ENCODE data around the gene HELZ. TPM values are rescaled to one million over a fixed set of nuclear protein-coding genes. Genes with fewer than 3 reads are reported as not detected.

Gene HELZ
- total and polyA plus RNA-seq, 2 of the 8 experiments (the other 6 are each of a cell fraction or from before 2014, with no cell fraction given) = 10.0 to 48.7 TPM

DNA sequence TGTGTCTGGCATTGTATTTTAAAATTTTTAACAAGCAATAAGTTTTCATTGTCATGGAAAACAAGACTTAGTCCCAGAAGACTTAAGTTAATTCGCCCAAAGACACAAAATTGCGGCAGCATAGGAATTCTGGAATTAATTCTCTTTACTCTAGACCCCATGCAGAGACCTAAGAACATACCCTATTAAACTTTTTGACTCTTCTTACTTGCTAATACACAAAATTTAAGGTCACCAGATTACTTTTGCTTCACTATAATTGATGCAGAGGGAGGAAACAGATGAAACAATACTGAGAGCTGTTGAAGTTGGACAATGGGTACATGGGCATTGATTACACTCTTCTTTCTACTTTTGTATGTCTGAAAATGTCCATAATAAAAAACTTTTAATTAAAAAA lies 12.6 kb downstream of the HELZ start (continued):
- TF ChIP-seq, protein P1, sequence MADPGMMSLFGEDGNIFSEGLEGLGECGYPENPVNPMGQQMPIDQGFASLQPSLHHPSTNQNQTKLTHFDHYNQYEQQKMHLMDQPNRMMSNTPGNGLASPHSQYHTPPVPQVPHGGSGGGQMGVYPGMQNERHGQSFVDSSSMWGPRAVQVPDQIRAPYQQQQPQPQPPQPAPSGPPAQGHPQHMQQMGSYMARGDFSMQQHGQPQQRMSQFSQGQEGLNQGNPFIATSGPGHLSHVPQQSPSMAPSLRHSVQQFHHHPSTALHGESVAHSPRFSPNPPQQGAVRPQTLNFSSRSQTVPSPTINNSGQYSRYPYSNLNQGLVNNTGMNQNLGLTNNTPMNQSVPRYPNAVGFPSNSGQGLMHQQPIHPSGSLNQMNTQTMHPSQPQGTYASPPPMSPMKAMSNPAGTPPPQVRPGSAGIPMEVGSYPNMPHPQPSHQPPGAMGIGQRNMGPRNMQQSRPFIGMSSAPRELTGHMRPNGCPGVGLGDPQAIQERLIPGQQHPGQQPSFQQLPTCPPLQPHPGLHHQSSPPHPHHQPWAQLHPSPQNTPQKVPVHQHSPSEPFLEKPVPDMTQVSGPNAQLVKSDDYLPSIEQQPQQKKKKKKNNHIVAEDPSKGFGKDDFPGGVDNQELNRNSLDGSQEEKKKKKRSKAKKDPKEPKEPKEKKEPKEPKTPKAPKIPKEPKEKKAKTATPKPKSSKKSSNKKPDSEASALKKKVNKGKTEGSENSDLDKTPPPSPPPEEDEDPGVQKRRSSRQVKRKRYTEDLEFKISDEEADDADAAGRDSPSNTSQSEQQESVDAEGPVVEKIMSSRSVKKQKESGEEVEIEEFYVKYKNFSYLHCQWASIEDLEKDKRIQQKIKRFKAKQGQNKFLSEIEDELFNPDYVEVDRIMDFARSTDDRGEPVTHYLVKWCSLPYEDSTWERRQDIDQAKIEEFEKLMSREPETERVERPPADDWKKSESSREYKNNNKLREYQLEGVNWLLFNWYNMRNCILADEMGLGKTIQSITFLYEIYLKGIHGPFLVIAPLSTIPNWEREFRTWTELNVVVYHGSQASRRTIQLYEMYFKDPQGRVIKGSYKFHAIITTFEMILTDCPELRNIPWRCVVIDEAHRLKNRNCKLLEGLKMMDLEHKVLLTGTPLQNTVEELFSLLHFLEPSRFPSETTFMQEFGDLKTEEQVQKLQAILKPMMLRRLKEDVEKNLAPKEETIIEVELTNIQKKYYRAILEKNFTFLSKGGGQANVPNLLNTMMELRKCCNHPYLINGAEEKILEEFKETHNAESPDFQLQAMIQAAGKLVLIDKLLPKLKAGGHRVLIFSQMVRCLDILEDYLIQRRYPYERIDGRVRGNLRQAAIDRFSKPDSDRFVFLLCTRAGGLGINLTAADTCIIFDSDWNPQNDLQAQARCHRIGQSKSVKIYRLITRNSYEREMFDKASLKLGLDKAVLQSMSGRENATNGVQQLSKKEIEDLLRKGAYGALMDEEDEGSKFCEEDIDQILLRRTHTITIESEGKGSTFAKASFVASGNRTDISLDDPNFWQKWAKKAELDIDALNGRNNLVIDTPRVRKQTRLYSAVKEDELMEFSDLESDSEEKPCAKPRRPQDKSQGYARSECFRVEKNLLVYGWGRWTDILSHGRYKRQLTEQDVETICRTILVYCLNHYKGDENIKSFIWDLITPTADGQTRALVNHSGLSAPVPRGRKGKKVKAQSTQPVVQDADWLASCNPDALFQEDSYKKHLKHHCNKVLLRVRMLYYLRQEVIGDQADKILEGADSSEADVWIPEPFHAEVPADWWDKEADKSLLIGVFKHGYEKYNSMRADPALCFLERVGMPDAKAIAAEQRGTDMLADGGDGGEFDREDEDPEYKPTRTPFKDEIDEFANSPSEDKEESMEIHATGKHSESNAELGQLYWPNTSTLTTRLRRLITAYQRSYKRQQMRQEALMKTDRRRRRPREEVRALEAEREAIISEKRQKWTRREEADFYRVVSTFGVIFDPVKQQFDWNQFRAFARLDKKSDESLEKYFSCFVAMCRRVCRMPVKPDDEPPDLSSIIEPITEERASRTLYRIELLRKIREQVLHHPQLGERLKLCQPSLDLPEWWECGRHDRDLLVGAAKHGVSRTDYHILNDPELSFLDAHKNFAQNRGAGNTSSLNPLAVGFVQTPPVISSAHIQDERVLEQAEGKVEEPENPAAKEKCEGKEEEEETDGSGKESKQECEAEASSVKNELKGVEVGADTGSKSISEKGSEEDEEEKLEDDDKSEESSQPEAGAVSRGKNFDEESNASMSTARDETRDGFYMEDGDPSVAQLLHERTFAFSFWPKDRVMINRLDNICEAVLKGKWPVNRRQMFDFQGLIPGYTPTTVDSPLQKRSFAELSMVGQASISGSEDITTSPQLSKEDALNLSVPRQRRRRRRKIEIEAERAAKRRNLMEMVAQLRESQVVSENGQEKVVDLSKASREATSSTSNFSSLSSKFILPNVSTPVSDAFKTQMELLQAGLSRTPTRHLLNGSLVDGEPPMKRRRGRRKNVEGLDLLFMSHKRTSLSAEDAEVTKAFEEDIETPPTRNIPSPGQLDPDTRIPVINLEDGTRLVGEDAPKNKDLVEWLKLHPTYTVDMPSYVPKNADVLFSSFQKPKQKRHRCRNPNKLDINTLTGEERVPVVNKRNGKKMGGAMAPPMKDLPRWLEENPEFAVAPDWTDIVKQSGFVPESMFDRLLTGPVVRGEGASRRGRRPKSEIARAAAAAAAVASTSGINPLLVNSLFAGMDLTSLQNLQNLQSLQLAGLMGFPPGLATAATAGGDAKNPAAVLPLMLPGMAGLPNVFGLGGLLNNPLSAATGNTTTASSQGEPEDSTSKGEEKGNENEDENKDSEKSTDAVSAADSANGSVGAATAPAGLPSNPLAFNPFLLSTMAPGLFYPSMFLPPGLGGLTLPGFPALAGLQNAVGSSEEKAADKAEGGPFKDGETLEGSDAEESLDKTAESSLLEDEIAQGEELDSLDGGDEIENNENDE (IDR thresholded peaks at IDR 0.05; ENCODE audit: insufficient replicate concordance, low read length) = no peak
- TF ChIP-seq POLR2AphosphoS5 (IDR thresholded peaks at IDR 0.05; ENCODE audit: low read depth, low read length) (no peak), TAF1 (IDR thresholded peaks at IDR 0.05; ENCODE audit: low read depth, low read length) (no peak), HDAC6 (IDR thresholded peaks at IDR 0.05; ENCODE audit: low read depth, low read length) (no peak), KDM4A (IDR thresholded peaks at IDR 0.05; ENCODE audit: low read depth, low read length, severe bottlenecking) (no peak), CTBP2 (IDR thresholded peaks at IDR 0.05; ENCODE audit: borderline replicate concordance, insufficient read depth, insufficient read length, low read length) (no peak), JUN (IDR thresholded peaks at IDR 0.05; ENCODE audit: low read depth, low read length) (no peak), NRF1 (IDR thresholded peaks at IDR 0.05; ENCODE audit: low read depth, low read length) (no peak), CHD2 (IDR thresholded peaks at IDR 0.05; ENCODE audit: low read length) (no peak), SP2 (IDR thresholded peaks at IDR 0.05; ENCODE audit: low read length) (no peak), TBP (IDR thresholded peaks at IDR 0.05; ENCODE audit: low read depth, low read length) (no peak), SP1 (IDR thresholded peaks at IDR 0.05; ENCODE audit: low read depth, low read length) (no peak), CBX8 (IDR thresholded peaks at IDR 0.05; ENCODE audit: borderline replicate concordance, low read depth, low read length) (no peak)
